ENCODE data around the gene TSPOAP1.

The TSPOAP1 gene, protein sequence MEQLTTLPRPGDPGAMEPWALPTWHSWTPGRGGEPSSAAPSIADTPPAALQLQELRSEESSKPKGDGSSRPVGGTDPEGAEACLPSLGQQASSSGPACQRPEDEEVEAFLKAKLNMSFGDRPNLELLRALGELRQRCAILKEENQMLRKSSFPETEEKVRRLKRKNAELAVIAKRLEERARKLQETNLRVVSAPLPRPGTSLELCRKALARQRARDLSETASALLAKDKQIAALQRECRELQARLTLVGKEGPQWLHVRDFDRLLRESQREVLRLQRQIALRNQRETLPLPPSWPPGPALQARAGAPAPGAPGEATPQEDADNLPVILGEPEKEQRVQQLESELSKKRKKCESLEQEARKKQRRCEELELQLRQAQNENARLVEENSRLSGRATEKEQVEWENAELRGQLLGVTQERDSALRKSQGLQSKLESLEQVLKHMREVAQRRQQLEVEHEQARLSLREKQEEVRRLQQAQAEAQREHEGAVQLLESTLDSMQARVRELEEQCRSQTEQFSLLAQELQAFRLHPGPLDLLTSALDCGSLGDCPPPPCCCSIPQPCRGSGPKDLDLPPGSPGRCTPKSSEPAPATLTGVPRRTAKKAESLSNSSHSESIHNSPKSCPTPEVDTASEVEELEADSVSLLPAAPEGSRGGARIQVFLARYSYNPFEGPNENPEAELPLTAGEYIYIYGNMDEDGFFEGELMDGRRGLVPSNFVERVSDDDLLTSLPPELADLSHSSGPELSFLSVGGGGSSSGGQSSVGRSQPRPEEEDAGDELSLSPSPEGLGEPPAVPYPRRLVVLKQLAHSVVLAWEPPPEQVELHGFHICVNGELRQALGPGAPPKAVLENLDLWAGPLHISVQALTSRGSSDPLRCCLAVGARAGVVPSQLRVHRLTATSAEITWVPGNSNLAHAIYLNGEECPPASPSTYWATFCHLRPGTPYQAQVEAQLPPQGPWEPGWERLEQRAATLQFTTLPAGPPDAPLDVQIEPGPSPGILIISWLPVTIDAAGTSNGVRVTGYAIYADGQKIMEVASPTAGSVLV (N-terminal part only)
- total RNA-seq: 52.4 to 75.5 reads per million in 2 donors

DNA sequence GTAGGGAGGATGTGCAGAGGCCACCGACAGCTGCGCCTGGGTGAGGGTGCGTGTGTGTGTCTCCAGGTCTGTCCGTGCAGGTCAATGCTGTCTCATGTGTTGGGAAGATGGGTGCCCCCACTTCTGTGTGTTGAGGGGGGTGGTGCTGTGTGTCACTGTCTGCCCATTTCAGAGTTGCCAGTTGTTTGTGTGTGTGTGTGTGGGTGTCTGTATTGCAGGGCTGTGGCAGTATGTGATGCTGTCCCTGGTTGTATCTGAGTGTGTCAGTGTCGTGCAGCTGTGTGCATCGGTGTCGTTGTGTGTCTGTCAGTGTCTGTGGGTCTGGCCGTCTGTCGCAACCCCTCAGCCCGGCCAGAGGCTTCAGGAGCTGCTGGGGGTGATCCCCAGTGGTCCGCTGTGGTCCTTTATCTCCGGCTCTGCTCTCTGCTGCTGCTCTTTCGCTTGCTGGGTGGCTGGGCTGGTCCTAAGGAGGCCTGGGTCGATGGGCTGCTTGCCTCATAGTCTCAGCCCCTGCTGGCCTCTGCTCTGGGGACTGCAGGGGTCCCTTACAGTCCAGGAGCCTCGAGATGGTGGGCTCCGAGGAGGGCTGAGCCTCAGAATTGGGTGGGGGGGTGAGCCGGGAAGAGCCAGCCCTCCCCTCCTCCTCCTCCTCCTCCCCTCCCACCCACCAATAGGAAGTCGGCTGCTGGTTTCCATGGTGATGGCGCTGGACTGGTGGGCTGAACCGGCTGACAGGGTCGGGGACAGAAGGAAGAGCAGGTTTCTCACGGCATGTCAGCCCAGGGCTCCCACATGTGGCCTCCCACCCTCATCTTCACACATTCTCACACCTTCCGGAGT lies at the start of gene TSPOAP1:
Gene TSPOAP1 (minus strand): TSS at position 601 of the 840 bp plus-strand sequence. CDS start 875 bp downstream, outside the sequence.
- peak; percentile 50 for DNase-seq

- no peak for DNase-seq
Observed at GRCh38 chr17:58377661-58378060, 49.1 kb upstream of the TSPOAP1 start.

DNA sequence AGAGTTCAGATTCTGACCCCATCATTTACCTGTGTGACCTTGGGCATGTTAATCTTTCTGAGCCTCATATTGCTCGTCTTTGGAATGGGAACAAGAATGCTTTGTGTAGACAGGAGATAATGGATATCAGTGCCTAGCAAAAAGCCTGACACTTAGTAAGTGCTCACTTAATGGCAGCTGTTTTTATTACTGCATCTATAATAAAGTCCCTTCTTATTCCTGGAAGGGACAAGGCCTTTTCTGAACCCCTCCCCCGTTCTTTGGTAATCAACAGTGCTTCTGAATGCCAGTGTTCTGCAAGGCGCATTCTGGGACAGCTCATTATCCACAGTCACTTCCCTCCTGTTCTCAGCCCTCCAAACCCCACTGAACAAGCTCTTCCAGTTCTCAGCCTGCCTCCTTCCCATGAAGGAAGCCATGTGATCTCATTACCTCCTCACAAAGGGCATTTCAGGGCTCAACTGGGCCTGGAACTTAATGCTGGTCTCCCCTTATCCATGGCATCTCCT lies 48.6 kb upstream of the TSPOAP1 start:
- no peak for DNase-seq

GRCh38 chr17:58376472-58377000 lies 47.9 kb upstream of the TSPOAP1 start:
- no peak for DNase-seq

DNA sequence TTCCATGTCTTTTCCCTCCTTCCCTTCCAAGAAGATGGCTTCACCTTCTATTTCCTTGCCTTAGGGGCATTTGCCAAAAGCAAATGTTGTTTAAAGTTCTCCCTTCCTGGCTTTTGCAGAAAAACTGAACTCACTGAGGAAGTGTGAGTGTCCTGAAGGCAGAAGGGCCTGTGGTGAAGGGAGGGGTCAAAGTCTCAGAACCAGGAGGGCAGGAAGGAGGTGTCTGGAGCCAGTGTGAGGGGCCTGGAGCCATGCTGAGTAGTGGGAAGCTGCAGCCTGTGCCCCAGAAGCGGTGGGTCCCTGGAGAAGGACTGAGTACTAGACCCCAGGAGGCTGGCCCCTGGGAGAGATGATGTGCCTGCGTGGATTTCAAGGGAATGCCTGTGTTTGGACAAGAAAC lies 47.2 kb upstream of the TSPOAP1 start:
- DNase-seq: no peak

DNA sequence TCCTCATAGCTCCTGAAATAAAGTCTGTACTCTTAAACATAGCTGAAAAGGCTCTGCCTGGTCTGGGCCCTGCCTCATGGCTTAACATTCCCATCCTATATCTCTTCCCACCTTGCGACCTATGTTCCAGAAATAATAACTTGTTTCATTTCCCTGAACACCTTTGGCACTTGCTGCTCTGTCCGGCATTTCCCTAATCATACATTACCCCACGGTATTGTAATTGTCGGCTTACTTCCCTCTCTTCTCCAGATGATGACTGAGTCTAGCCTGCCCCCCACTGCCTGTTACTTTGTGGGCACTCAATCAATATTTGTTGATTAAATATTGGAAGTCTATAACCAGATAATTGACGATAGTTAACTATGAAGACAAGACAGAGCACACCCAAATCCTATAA lies 46.7 kb upstream of the TSPOAP1 start:
- no peak for DNase-seq

- DNase-seq: no peak
Observed at GRCh38 chr17:58373923-58374322, 45.3 kb upstream of the TSPOAP1 start.

DNA sequence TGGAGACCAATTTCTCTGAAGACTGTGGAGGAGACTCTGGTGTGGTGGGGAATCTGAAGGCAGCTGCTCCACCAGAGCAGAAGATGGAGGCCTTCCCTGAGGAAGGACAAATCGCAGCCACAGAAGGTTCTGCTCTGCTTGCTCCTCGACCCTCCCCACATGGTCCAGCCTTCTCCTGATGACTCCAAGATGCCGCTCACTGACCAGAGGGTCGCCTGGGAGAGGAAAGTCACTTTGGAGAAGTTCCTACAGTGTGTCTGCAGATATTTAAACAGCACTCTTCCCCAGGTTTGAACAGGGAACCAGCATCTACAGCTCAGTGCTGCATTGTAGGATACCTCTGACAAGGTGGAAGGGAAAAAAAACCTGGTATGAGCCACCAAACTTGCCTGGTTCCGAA lies 44.4 kb upstream of the TSPOAP1 start:
- DNase-seq: no peak

GRCh38 chr17:58371300-58371950 lies 42.8 kb upstream of the TSPOAP1 start:
- DNase-seq: no peak

DNA sequence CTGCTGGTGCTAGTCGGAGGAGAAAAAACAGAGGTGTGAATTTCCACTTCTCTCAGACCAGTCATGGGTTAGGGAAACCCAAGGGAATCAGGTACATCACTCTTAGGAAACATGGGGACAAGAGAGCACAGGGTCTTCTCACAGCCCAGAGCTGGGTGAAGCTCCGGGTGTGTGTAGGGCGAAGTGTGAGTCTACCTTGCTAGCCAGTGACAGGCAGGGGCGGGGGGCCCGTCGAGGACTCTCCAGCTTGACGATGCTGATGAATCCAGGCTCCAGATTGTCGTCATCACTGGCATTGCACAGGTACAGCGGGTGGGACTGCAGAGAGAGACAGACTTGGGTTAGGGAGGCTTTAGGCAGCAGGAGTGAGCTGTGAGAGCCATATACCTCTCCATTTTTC lies 42.1 kb upstream of the TSPOAP1 start:
- DNase-seq: no peak

DNA sequence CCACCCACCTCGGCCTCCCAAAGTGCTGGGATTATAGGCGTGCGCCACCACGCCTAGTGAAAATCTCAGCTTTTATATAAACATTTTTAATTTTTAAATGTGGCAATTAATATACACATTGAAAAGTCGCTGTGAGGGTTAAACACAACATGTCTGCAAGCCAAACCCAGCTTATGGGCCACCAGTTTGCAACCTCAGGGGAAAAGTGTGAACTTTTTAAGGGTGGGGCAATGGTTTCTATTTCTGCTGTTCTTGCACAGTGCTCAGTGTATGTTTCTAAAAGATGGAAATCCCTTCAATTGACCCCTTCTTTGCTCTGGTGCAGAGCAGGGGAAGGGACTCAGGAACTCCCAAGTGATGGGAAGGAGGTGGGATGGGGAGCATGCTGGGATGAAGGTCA lies 41.7 kb upstream of the TSPOAP1 start:
- no peak for DNase-seq

DNA sequence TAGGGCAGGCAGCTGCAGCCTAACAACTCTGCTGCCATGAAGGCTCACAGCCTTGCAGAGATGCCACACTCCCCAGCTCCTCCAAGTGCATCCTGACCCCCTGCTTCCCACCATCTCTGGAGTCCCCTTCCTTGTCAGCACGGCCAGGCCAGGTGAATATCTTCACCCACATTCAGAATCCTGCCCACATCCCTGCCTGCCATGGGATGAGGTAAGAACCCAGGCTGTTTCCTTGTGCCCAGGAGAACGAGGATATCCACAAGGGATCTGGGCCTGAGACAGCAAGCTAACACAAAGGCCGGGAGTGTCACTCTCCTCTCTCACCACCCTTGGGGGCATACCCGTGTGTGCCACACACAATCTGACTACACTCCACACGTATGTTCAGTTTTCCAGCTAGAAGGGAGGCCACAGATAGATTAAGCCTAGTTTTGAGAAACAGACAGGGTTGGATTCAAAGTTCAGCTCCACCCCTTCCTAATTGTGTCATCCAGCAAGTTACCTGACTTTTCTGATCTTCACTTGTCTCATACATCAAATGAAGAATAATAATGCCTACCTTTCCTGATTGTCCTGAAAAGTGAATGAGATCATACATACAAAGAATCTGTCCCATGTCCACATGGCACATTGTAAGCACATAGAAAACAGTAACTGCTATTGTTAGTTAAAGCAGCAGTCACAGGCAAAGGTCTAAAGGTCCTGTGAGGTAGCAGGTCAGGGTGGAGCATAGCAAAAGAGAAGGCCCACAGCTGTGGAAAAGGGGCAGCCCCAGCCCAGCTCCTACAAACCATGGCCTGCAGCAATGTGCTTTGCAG lies 40.8 kb upstream of the TSPOAP1 start:
- no peak for DNase-seq

GRCh38 chr17:58368860-58369213 lies 40.2 kb upstream of the TSPOAP1 start:
- DNase-seq: no peak

- no peak for DNase-seq
Observed at GRCh38 chr17:58367461-58367860, 38.9 kb upstream of the TSPOAP1 start.

GRCh38 chr17:58365980-58366595 lies 37.5 kb upstream of the TSPOAP1 start:
- DNase-seq: no peak

GRCh38 chr17:58365185-58365979 lies 36.8 kb upstream of the TSPOAP1 start:
- DNase-seq: no peak

- DNase-seq: no peak
Observed at GRCh38 chr17:58364270-58364942, 35.8 kb upstream of the TSPOAP1 start.

DNA sequence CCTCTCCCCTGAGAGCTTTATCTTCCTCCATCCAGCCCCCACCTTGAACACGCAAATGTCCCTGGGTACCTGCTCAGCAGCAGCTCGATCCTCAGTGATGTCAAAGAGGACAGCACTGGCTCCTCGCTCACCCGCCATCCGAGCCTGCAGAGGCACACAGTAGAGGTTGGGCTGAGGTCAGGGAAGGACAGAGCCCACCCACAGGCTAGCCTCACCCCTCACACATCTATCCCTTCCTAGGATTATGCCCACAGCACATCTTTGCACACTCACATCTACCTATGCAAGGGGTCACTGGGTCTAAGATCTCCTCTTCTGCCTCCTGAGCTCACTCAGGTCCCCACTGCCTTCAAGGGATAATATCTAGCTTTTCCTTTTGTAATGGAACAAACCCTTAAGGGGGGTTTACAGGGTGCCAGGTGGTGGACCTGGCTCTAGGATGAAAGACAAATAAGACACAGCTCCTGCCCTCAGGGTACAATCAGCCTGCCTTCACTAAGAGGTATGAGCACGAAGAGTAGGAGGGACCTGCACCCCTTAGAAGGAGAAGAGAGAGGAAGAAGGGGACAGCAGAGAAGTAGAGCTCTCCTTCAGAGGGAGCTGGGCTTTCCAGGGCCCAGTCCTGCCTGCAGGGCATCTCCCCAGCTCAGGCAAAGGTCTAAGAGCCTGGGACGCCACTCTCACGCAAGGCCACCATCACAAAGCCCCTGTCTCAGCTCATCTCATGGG lies 35.0 kb upstream of the TSPOAP1 start:
- no peak for DNase-seq
